Activated gamma-delta T cell treated with anti-CD3 and anti-CD28 coated beads, Interleukin-2, amount 50 U/mL, for 16 hours (primary cell): Measurements from ENCODE around the gene ROR2.
"Not testable (repeated sequence)": the region's sequence is repeated elsewhere in the genome, so short reads cannot be mapped to it uniquely, and the experiment has no call there.

Experiments
- DNase-seq: peaks from one replicate; pipeline ENCODE4 v3.0.0-alpha.2; 2020; ENCODE audit warnings: low read depth

The ROR2 gene

DNA sequence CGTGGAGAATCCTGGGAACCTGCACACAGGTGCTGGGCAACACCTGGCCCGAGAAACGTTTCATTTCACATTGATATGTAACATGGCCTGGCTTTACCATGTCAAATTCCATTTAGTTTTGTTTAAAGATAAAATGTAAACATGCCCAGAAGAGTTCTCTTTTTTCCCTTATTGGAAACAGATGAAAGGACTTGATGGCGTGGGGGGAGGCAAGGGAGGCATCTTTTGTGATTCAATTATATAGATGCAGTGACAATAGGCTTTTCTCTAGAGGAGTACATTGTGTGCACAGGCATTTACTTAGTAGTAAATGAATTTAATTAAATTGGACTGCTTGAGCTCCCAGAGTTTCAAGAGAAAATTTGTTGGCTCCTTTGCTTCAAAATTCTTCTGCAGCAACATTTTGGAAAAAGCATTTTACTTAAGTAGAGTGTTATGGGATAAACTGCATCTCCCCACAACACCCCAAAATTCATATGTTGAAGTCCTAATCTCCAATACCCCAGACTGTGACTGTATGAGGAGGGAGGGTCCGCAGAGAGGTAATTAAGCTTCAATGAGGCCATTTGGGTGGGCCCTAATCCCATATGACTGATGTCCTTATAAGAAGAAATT is 272.1 kb downstream of the ROR2 start:
- no peak for DNase-seq

DNA sequence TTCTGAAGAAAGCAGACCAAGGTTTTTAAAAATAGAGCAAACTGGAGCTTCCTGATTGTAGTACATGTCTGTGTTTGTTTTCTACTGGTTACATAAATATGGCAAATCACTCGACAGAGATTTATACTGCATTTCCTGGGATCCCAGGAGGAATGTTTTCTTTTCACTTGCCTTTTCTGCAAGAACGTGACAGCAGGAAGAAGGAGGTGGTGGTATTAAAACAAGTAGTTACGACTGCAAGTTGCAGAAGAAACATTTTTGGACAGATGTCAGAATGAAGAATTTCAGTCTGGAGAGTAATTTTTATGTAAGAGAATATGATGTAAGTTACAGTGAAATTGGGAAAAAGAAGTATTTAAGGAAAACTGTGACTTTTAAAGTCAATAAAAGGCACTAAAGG is 272.7 kb downstream of the ROR2 start:
- no peak for DNase-seq

DNA sequence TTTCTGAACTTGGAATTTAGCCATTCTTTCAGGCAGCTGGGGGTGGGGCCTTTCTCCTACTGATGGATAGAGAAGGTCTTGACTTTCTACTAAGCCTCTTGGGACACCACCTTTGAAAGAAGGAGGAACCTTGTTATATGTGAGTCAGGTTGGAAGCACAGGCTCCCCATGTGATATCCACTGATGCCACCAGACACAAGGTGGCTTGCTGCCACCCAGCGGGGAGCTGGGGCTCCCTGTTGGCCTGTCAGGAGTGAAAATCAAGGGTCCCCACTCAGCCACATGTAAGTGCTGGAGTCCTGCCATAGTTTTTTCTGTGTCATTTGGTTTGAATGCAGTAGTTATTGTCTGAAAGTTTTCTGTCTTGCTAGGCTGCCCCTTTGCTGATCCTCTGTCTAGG is 274.0 kb downstream of the ROR2 start:
- no peak for DNase-seq

DNA sequence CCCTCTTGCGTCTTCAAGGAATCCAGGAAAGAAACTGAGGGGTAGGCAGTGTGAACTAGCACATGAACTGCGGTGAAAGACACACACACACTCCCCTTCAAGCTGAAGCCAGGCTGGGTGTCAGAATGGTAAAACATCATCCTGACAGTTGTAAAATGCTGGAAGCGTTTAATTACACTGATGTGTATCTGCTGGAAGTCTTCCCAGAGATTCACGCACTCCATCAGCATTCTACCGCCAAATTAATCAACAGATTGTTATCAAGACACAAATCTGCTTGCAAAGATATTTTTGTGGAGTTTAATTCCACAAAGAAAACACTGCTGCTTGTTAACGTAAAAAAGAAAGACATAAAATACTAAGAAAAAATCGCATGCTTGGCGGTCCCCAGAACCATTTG is 285.4 kb downstream of the ROR2 start:
- DNase-seq, result no peak

DNA sequence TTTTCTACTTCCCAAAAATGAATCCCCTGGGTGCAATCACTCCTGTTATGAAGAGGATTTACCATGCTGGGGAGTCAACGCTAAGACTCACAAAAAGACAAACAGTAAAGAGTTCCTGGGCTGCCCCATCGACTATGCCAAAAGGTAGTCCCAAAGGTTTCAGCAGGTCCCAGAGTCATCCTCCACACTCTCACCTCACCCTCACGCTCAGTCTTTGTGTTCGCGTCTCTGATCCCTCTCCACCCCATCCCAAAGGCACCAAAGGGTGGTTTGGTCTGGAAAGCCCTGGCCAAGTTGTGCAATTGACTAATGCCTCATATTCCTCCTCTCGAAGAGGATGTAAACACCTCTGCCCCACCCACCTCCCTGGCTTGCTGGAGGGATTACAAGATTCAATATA is 286.2 kb downstream of the ROR2 start:
- DNase-seq, result no peak

DNA sequence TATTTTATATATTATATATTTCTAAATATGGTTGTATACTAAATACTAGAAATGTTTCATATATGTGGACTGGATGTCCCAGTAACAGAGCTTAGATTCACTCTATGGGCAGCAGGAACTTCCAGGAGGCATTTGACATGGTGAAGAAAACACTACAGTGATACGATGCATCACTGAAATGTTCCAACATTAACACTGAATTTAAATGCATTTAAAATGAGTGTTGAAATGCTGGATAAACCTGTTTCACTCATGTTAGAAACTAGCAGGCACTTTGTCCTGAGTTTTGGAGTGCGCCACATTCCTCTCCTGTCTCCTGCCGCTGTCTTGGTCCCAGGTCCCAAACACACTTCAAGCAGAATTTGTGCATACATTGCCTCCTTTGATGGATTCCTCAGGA is 288.6 kb downstream of the ROR2 start:
- DNase-seq, result no peak

DNA sequence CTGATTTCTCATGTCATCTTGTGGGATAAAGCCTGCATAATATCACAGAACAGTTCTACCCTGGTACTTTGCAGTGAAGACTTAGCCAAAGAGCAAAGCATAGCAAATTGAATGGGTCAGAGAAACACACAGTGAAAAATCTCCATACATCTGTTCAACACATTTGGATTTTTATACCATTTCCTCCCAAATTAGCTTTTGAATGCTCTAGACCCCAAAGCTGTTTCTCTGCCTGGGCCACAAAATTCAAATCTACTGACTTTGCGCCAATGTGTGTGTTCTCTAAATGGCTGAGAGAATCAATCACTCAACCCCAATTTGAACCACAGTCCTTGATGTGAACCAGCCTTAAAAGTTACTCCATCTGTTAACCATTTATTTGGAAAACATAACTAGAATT is 289.5 kb downstream of the ROR2 start:
- no peak for DNase-seq

DNA sequence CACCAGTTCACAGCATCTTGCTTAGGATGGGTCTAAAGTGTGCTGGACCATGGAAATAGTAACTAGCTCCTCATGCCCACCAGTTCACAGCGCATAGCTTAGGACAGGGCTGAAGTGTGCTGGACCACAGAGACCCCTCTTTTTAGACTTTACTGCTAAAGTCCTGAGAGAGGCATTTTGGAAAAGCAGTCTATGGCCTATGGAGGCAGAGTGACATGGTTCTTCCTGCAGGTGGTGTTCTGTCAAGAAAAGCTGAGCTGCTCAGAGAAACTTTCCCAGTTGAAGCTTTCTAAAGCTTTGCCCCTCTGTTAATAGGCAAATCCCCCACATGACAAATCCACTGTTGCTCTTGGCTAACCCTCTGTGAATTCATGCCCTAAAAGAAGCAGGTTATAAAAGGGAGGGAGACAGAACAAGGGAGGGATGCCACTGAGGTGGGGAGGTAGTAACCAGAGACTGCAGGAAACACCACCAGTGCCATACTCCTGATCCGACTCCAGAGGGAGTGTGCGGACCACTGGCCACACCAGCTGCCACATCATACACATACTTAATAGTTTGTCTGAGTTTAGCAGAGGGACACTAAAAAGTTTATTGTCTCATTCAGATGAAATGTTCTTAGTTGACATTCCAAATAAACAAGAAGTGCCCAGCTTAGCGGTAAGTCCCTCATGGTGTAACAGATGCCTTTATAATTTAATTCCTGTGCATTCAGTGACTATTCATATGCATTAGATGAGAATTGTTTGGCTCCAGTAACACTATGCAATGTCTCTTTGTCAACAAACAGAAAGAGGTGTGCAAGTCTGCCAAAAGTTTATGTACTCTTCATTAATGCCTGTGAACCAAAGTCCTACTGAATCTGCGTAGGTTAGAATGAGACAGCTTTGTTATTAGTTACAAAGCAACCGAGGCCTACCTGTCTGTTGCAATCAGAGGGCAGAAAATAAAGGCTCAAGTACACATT is 290.2 kb downstream of the ROR2 start:
- no peak for DNase-seq

DNA sequence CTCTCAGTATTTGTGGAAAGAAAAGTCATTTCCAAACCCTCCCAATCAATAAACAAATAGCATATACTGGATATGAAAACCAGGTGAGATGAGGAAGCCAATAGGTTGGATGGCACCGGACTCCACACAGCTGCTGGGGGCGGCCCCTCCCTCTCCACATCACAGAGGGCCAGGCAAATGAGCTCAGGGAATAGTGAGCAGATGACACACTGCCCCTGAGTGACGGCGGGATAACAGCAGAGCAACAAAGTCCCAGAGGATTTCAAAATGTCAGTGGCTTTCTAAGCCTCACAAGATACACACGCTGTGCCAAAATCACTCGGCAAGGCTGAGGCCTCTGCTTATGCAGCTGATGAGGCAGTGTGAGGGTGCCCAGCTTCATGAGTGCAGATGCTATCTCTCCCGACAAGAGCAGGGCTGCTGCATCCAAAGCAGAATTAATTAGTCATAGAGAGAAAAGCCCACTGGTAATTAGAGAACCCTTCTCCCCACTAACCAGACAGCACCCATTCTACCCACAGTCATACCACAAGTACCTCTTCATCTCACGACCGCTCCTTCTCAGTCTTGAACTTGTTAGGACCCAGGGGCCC is 291.4 kb downstream of the ROR2 start:
- no peak for DNase-seq

DNA sequence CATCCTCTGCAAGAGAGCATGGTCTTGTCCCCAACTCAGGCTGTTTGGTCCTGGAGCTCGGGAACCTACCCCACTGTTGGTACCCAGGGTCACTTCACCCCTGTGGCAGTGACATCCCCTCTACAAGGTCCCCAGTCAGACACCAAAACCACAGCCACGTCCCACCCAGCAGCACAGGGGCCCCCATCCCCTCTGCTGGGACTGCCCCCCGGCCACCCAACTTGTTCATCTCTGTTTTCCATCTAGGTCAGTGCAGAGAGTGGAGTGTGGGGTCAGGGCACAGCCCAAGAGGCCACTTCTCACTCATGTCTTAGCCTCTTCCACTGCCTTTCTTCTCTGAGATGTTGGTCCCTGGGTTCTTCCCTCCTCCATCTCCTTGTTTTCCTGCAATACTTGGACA is 292.5 kb downstream of the ROR2 start:
- DNase-seq, result no peak

DNA sequence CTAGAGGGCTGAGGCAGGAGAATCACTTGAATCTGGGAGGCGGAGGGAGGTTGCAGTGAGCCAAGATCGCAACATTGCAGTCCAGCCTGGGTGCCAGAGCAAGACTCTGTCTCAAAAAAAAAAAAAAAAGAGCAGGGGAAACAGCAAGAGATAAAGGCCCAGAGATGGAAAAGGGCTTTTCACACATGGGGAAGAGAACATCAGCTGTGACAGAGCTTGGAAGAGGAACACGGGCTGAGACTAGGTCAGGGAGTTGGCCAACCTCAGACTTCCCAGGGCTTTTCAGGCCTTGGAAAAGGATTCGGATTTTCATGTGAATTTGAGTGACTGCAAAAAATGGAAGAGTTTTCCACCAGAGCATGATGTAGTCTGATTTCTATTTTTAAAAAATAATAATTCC is 294.4 kb downstream of the ROR2 start:
- no peak for DNase-seq

DNA sequence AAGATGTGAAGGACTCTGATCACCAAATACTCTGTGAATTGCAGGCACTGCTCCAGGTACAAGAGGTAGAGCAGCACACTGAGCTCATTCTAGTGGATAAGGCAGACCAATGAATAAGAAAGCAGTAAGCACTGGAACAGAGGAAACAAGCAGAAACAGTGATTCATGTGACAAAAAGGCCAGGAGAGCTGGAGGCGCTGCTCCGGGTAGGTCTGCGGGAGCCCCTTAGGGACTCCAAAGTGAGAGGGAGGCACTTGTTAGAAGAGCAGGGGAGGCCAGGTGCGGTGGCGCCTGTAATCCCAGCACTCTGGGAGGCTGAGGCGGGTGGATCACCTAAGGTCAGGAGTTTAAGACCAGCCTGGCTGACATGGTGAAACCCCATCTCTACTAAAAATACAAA is 294.8 kb downstream of the ROR2 start:
- DNase-seq, result no peak

DNA sequence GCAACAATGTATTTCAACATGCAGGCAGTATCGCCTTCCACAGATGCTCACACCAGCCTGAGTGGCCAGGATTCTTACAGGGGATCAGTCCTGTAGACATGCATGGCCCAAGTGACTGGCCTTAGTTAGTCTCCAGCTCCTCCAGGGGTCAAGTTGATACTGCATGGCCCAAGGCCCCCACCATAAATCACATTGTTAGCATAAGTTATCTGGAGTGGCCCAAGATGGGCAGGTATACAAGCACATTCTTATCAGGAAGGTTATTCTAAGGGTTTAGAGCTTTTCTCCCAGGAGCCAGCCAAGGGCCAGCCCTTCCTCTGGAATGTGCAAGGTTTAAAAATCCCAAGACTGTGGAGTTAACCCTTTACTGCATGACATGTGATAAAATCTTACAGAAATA is 295.5 kb downstream of the ROR2 start:
- no peak for DNase-seq

DNA sequence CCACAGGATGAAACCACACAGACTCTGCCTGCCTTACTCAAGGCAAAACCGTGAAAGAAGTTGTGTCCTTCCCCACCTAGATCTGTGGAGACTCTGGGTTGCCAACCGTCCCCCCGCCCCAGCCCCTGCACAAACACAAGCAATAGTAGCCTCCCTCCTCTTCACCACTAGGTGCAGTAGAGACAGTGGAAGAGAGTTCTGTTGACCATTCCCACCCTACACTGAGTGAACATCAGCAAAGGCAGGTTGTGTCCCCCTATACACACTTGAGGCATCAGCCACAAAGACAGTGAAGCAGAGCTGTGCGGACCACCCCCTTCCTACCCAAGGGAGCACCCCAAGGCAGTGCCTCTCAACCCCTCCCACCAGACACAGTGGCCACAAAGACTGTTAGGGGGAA is 302.7 kb downstream of the ROR2 start:
- DNase-seq, result no peak

DNA sequence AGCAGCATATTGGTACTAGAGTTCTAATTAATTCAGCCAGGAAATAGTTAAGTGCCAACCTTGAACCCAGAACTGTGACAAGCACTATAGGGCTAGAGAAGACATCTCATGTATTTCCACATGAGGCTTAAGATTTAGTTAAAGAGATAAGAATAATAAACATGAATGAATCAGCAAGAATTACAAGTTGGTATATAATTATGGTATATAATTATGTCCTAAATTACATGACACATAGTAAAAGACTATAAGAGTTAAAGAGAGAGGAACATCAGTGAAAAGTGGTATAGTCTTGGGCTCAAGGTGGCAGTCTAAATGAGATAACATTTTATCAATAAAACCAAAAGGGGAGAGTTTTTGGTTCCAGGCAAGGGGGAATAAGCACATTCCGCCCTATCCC is 303.3 kb downstream of the ROR2 start:
- no peak for DNase-seq

DNA sequence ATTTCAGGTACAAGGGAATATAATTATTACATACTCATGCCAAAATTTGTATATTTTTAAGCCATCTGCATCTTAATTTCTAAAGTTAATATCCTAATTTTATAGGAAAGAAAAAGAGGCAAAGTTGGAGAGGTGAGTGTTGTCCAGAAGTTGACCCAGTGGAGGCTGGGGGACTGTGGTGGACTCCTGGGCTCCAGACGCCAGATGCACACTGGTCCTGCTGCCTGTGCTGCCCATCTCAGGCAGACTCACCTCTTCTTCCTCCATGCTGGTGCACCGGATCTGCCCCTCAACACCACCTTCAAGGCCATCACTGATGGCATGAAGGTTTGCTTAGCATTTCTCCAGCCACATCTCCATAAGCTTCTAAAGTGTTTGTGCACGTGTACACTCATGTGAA is 305.6 kb downstream of the ROR2 start:
- DNase-seq, result no peak

DNA sequence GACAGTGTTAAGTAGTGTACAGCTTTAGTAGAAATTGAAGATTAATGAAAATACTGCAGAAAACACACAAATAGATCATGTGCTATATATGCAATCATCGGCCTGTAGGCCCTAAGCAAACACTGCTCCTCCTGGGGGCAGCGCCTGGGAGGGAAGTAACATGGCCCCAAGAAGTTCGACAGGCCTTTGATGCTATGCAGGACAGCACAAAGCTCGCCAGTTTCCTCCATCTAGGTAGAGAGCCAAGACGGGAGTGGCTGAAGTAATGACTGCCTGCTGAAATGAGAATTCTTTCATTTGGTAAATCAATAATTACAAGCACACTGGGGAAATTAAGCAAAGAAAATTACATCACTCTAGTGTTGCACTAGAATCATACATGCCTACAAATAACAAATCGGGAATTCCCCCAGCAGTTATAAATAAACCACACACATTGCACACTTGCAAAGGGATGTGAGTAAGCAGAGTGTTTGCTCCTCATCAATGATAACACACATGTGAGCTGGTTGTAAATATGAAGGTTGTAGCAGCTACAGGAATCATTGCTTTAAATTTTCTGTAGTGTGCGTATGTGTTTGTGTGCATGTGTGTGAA is 306.4 kb downstream of the ROR2 start:
- no peak for DNase-seq

DNA sequence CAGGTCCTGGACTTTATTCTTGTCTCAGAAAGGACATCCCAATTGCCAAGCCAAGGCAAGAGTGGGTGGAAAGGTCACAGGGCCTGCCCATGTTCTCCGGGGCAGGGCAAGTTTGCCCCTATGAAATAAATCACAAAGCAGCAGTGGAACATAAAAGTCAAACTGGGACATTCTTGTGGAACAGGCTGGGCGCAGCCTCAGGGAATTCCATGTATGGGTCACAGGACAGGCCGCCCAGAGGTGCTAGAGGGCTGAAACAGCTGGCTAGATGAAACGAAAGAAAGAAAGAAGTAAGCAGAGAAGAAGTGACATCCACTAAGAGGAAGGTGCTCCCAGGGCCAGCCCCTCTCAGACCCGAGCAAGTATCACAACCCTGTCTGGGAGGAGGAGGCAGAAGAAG is 307.3 kb downstream of the ROR2 start:
- DNase-seq, result no peak

DNA sequence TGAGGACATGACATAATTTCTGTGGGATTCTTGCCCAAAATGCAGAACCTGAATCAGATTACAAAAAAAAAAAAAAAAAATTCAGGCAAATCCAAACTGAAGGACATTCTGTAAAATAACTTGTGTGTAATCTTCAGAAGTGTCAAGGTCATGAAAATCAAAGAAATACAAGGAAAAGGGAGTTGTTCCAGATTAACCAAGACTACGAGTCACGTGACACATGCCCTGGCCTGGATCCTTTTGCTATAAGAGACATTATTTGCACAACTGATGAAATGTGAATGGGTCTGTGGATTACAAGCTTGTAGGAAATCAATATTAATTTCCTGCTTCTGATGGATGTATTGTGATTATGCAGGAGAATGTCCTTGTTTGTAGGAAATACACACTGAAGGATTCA is 309.6 kb downstream of the ROR2 start:
- no peak for DNase-seq

DNA sequence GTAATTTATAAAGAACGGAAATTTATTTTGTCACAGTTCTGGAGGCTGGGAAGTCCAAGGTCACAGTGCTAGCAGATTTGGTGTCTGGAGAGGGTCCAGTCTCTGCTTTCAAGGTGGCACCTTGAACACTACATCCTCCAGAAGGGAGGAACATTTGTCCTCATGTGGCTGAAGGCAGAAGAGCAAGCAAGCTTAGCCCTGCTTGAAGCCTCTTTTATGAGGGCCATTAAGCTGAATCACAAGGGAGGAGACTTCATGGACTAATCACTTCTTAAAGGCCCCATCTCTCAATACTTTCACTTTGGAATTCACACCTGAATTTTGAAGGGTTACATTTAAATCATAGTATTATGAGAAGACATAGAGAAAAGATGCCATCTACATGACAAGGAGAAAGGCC is 311.0 kb downstream of the ROR2 start:
- no peak for DNase-seq

DNA sequence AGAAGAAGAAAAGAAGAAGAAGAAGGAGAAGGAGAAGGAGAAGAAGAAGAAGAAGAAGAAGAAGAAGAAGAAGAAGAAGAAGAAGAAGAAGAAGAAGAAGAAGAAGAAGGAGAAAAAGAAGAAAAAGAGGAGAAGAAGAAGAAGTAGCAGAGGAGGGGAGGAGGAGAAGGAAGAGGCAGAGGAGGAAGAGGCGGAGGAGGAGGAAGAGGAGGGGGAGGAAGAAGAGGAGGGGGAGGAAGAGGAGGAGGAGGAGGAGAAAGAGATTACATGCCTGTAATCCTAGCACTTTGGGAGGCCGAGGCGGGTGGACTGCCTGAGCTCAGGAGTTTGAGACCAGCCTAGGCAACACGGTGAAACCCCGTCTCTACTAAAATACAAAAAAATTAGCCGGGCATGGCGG is 315.2 kb downstream of the ROR2 start:
- not testable (repeated sequence) for DNase-seq

DNA sequence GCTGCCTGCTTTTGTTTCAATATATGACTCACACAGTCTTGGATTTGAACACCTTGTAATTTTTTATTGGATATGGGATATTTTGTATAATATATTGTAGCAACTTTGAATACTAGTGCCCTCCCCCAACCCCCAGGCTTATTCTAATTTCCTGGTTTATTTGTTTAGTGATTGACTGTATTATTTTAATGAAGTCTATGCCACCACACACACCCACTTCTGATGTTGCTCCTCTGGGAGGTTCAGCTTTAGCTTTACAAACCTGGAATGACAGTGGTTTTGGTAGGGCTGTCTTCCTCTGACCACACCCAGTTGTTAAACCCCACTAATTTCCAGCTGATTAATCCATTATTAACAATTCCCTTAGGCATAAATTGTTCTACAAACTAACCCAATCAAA is 320.3 kb downstream of the ROR2 start:
- no peak for DNase-seq

DNA sequence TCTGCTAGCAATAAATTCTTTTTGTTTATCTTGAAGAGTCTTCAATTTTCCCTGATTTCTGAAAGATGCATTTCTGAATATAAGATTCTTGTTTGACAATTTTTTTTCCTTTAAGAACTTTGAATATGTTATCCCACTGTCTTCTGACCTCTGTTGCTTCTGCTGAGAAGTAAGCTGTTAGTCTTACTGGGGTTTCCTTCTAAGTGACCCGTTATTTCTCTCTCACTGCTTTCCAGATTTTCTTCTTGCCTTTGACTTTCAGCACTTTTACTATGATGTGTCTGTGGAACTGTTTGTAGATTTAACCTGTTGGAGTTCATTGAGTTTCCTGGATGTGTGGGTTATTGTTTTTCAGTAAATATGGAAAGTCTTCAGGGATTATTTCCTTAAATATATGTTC is 321.1 kb downstream of the ROR2 start:
- no peak for DNase-seq
